Endothelial cell of umbilical vein (primary cell): ENCODE results near the gene BRSK1.

Experiments
- CTCF ChIP-seq, 2 donors: IDR thresholded peaks; 1 replicate in 1 of 2; 2 replicates in 1 of 2; pipeline ENCODE4 v1.5.1; 2011; ENCODE audit warnings: low read length in 2 of 2, mild to moderate bottlenecking in 2 of 2, moderate library complexity in 2 of 2, control low read depth in 1 of 2, inconsistent platforms in 1 of 2, low read depth in 1 of 2; ENCODE audit not compliant: insufficient read depth in 1 of 2; ENCODE audit errors: extremely low read depth in 1 of 2
- EZH2 ChIP-seq: IDR thresholded peaks from 2 replicates; pipeline ENCODE4 v1.6.1; 2012; ENCODE audit warnings: borderline replicate concordance, low read depth, mild to moderate bottlenecking, moderate library complexity, low read length, inconsistent platforms; ENCODE audit not compliant: severe bottlenecking
- FOS ChIP-seq: IDR thresholded peaks from 2 replicates; pipeline ENCODE4 v1.6.1; 2011; ENCODE audit warnings: mild to moderate bottlenecking, low read length, moderate library complexity, borderline replicate concordance; ENCODE audit not compliant: insufficient read depth
- GATA2 ChIP-seq: IDR thresholded peaks from 2 replicates; pipeline ENCODE4 v1.7.0; 2011; ENCODE audit warnings: low read depth, mild to moderate bottlenecking, moderate library complexity, mixed read lengths, low read length; ENCODE audit not compliant: insufficient read length, insufficient read depth
- MAX ChIP-seq: IDR thresholded peaks from 2 replicates; pipeline ENCODE4 v1.6.1; 2011; ENCODE audit not compliant: insufficient read depth, insufficient read length
- MYC ChIP-seq: IDR thresholded peaks from one replicate; pipeline ENCODE4 v1.6.1; 2011; ENCODE audit warnings: mild to moderate bottlenecking, low read depth, low read length
- POLR2A ChIP-seq: IDR thresholded peaks from 2 replicates; pipeline ENCODE4 v1.6.1; 2012; ENCODE audit warnings: low read depth, mild to moderate bottlenecking, control low read depth, low read length
- POLR2AphosphoS5 ChIP-seq: IDR thresholded peaks from 2 replicates; pipeline ENCODE4 v1.6.1; 2012; ENCODE audit warnings: low read depth, mild to moderate bottlenecking, control low read depth, low read length, moderate library complexity; ENCODE audit not compliant: insufficient read depth

- no peak for TF ChIP-seq EZH2
- no peak for TF ChIP-seq CTCF (IDR thresholded peaks at IDR 0.05; ENCODE audit: extremely low read depth in 1 of 2, insufficient read depth in 1 of 2, low read depth in 1 of 2, low read length in 2 of 2)
- no peak for TF ChIP-seq GATA2
- TF ChIP-seq POLR2A = no peak
- TF ChIP-seq POLR2AphosphoS5 = no peak
- no peak for TF ChIP-seq MYC
- no peak for TF ChIP-seq MAX
- no peak for TF ChIP-seq FOS
Measured at GRCh38 chr19:55324662-55325061, 40.9 kb downstream of the BRSK1 start.
